Hematopoietic multipotent progenitor cell treated with erythropoietin and hydrocortisone succinate and interleukin-3 and kit ligand, for 8 days (in vitro differentiated cells): ENCODE data around the gene TSR3.

Source experiments
- DNase-seq: peaks from one replicate; pipeline ENCODE4 v3.0.0-alpha.2; 2015

TSR3 gene

DNA sequence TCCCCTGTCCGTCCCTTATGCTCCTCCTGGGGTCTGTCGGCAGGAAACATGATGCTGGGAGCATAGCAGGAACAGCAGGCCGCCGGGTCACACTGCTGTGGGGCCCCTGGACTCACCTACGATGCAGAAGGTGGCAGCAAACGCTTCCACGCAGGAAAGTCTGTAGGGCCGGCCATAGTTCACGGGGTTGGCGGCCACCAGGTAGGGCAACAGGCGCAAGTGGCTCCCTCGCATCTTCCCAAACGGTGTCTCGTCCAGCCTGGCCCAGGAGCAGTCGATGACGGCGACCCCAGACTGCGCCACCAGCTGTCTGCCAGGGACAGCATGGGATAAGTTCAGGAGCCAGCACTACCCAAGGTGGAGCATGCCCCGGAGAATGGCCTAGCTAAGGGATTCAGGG, 987 bp downstream of the TSR3 start:
- no peak for DNase-seq

- DNase-seq, result no peak
These were observed 1.7 kb downstream of the TSR3 start for GRCh38 chr16:1349951-1350350.

GRCh38 chr16:1349351-1349750, 2.3 kb downstream of the TSR3 start:
- DNase-seq, result no peak

DNA sequence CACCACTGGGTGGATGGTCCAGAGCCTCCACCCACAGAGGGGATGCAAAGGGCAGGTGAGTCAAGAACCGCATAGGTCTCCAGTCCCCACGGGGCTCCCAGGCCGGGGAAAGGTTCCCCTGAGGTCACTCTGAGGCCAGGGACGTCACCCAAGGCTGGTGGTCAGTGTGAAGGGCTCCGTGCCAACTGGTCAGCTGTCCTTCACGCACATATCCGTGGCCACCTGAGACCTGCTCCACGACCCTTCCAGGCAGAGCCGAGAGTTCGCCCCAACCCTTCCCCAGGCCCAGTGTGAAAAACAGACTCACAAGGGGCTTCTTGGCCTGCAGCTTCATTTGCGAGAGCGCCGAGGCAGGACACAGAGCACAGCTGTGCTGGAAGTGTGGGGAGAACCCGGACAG, 2.8 kb downstream of the TSR3 start:
- no peak for DNase-seq

DNA sequence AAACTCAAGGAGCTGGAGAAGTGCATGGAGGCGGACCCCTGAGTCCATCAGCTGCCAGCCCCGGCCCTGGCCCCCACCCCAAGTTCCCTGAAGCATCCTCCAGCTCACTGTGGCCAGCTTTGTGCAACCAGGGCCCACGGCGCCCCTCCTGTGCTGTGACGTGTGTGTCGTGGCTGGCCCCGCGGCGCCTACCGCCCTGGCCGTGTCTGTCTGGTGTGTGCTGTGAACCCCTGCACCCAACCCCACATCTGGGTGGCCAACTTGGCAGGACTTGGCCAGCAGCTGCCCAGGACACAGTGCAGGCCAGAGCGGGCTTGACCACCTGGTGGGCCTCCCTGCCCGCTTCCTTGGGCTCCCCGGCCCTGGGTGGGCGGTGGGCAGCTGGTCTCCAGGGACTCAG, 3.2 kb downstream of the TSR3 start:
- no peak for DNase-seq

DNA sequence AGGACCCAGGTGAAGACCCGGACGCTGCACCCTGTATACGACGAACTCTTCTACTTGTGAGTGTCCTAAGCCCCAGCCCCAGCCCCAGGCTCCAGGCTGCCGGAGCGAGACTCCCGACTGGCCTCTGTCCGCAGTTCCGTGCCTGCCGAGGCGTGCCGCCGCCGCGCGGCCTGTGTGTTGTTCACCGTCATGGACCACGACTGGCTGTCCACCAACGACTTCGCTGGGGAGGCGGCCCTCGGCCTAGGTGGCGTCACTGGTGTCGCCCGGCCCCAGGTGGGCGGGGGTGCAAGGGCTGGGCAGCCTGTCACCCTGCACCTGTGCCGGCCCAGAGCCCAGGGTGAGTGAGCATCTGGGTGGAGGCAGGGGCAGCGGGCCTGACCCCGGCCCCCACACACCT, 3.7 kb downstream of the TSR3 start:
- DNase-seq, result no peak

DNA sequence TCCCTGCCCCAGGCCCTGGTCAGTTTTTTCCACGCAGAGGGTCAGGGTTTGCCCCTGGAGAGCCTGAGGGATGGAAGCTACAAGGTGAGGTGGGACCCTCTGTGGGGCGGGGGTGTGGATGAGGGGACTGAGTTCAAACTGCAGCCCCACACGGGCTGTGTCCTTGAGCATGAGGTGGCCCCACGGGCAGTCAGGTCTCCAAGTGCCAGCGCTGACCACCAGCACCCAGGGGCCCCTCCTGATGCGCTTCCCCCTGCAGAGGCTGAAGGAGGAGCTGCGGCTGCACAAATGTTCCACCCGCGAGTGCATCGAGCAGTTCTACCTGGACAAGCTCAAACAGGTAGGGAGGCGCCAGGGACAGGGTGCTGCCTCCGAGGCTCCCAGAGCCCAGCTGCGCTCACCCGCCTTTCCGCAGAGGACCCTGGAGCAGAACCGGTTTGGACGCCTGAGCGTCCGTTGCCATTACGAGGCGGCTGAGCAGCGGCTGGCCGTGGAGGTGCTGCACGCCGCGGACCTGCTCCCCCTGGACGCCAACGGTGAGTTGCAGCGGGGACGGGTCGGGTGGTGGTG, 4.3 kb downstream of the TSR3 start:
- no peak for DNase-seq

GRCh38 chr16:1346422-1347285, 5.0 kb downstream of the TSR3 start:
- DNase-seq, result no peak

GRCh38 chr16:1345651-1346421, 5.8 kb downstream of the TSR3 start:
- DNase-seq, result no peak

- DNase-seq, result no peak
These were observed 6.6 kb downstream of the TSR3 start for GRCh38 chr16:1345087-1345486.

DNA sequence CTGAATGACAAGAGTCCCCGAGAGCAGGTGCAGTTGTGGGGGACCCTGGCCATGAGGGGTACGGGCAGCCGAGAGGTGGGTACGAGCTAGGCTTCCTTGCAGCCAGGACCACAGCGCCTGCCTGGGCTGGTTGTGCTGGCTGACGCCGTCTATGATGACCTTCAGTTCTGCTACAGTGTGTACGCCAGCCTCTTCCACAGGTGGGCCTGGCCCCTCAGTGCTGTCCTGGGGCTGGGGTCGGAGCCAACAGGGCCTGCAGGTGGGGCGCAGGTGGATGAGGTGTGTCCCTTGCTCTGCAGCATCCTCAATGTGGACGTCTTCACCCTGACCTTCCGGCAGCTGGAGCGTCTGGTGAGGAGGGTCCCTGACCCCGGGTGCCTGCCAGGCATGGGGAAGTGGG, 7.2 kb downstream of the TSR3 start:
- no peak for DNase-seq

DNA sequence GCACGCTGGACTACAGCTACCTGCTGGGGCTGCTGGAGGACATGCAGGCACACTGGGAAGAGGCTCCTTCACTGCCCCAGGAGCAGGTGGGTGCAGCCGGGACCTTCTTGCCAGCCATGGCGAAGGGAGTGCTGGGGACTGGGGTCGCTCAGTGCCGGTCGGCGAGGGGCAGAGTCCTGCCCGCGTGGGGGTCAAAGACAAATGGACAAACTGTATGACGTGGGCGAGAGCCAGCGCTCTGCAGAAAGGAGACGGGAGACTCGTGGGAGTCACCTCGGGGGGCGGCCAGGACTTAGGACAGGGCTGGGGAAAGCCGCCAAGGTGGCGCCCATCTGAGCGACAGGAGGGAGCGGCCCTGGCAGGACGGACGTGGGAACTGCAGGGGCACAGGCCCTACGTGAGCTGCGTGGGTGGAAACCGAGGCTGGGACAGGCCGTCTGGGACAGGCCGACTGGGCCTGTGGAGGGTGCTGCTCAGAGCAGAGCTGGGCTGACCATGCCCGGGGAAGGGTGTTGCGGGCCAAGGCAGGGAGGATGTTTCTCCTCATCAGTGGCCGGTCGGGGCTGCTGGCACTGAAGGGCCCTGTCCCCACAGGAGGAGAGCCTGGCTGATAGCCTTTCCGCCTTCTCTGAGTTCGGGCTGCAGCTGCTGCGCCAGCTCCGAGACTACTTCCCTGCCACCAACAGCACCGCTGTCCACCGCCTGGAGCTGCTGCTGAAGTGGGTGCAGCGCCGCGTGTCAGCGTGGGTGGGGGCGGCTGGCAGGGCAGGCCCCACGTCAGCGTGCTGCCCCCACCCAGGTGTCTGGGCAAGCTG, 8.0 kb downstream of the TSR3 start:
- no peak for DNase-seq

- peak; percentile 97 for DNase-seq
These were observed 8.9 kb downstream of the TSR3 start for GRCh38 chr16:1342526-1343427.

- DNase-seq, result no peak
These were observed 9.9 kb downstream of the TSR3 start for GRCh38 chr16:1341495-1342420.

DNA sequence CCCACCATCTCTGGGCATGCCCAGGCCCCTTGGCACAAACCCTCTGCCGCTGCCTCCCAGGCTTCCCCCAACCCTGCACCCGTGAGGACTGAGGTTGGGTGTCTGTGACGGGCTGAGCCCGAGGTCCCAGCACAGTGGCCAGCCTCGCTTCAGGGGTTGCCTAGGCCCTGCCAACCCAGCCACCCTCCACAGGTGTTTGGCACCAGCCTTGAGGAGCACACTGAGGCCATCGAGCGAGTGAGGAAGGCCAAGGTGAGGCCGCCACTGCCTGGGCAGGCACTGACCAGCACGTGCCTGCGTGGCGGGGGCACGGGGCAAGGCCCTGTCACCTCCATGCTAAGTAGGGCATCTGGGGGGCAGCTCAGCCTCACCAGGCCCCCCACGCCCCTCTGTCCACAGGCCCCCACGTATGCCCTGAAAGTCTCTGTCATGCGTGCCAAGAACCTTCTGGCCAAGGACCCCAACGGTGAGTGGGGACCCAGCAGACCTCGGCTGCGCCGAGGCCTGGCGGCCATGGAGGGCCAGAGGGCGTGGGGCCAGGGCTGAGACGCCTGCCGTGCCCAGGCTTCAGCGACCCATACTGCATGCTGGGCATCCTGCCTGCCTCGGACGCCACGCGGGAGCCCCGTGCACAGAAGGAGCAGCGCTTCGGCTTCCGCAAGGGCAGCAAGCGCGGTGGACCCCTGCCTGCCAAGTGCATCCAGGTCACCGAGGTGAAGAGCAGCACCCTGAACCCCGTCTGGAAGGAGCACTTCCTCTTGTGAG, 10.8 kb downstream of the TSR3 start:
- DNase-seq, result no peak

GRCh38 chr16:1338855-1339675, 12.6 kb downstream of the TSR3 start:
- no peak for DNase-seq

- DNase-seq, result peak; percentile 31
These were observed 13.5 kb downstream of the TSR3 start for GRCh38 chr16:1338119-1338730.

DNA sequence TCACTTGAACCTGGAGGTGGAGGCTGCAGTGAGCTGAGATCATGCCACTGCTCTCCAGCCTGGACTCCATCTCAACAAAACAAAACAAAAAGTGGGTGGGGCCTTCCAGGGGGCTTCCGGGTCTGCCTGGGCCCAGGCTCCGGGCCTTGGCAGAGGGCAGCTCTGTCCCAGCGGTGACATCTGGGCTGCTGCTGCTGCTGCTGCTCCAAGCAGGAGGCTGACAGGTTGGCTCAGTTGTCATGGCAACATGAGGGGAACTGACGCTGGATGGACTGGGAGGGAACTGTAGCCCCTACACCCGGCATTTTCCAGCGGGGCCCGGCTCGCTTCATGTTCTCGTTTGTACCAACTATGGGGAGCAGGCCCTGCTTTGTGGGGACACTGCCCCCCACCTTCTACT, 14.2 kb downstream of the TSR3 start:
- no peak for DNase-seq

- no peak for DNase-seq
These were observed 15.1 kb downstream of the TSR3 start for GRCh38 chr16:1336619-1337018.
